ENCODE results near the gene C11orf21.
A peak's percentile ranks its signal among the peaks of the same experiment; 100 is the strongest.

C11orf21 gene

GRCh38 chr11:2248762-2249161, 53.0 kb downstream of the C11orf21 start:
- TF ChIP-seq GATA2 (IDR thresholded peaks at IDR 0.05; ENCODE audit: low read depth, low read length) (no peak), GATA3 (IDR thresholded peaks at IDR 0.05; ENCODE audit: low read depth, low read length) (no peak)

GRCh38 chr11:2248242-2248641, 53.5 kb downstream of the C11orf21 start:
- no peak for TF ChIP-seq GATA2 (IDR thresholded peaks at IDR 0.05; ENCODE audit: low read depth, low read length)
- no peak for TF ChIP-seq GATA3 (IDR thresholded peaks at IDR 0.05; ENCODE audit: low read depth, low read length)

GRCh38 chr11:2247496-2247895, 54.2 kb downstream of the C11orf21 start:
- TF ChIP-seq GATA3 (IDR thresholded peaks at IDR 0.05; ENCODE audit: low read depth, low read length) (peak; percentile 56), GATA2 (IDR thresholded peaks at IDR 0.05; ENCODE audit: low read depth, low read length) (peak; percentile 69)

All from SH-SY5Y (cell line).